Erythroblast (primary cell): Measurements from ENCODE around the gene LHFPL3.

Experiments used
- GATA1 ChIP-seq: IDR thresholded peaks from 2 replicates; pipeline ENCODE4 v1.6.1; 2011; ENCODE audit warnings: low read depth, mild to moderate bottlenecking, control low read depth, low read length, moderate library complexity
- POLR2A ChIP-seq: IDR thresholded peaks from 2 replicates; pipeline ENCODE4 v1.6.1; 2011; ENCODE audit warnings: mild to moderate bottlenecking, low read length

- TF ChIP-seq POLR2A = no peak
- TF ChIP-seq GATA1 = no peak
Measured at GRCh38 chr7:104487642-104488041, 159.2 kb downstream of the LHFPL3 start.
